ENCODE results near the gene SLC12A2. TPM values are rescaled to one million over a fixed set of nuclear protein-coding genes. Genes with fewer than 3 reads are reported as not detected.

Gene SLC12A2
- total and polyA plus RNA-seq, 2 experiments from 2014 or later: 8.1 to 21.3 TPM

DNA sequence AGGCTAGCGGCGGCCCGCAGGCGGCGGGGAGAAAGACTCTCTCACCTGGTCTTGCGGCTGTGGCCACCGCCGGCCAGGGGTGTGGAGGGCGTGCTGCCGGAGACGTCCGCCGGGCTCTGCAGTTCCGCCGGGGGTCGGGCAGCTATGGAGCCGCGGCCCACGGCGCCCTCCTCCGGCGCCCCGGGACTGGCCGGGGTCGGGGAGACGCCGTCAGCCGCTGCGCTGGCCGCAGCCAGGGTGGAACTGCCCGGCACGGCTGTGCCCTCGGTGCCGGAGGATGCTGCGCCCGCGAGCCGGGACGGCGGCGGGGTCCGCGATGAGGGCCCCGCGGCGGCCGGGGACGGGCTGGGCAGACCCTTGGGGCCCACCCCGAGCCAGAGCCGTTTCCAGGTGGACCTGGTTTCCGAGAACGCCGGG lies 253 bp downstream of the SLC12A2 start:
- peaks cover 25% of the 10 kb centered on the region for H3K27me3 ChIP-seq (ENCODE audit: insufficient read depth)
- peak overlapping the region; percentile 91 for H3K4me3 ChIP-seq
- H3F3A ChIP-seq (replicated peaks; ENCODE audit: low read depth): 0 out of 2 replicates have a peak, but pooled peaks cover 3% of the 10 kb centered on the region
- H3K4me1 Mint-ChIP-seq: peaks cover 29% of the 10 kb centered on the region; the same call in 2 of the 3 replicates
- H3K4me1 ChIP-seq (ENCODE audit: insufficient read depth): peaks cover 14% of the 10 kb centered on the region
- H3K27ac Mint-ChIP-seq: no peak overlapping the region
- H4K20me1 ChIP-seq (replicated peaks; ENCODE audit: insufficient read depth): peaks cover 28% of the 10 kb centered on the region
- peak overlapping the region; percentile 48; the same call in 2 of the 3 replicates for H3K4me3 Mint-ChIP-seq
- no peak overlapping the region; the same call in 1 of the 2 replicates for H2AFZ ChIP-seq
- H3K9me2 ChIP-seq (ENCODE audit: insufficient read depth): no peaks in the 10 kb centered on the region
- no peaks in the 10 kb centered on the region for H3K36me3 ChIP-seq (ENCODE audit: insufficient read depth)
- TF ChIP-seq ZNF331 (CRISPR knock-in tag; IDR thresholded peaks at IDR 0.05; ENCODE audit: low read depth) (no peak), STAT1 (IDR thresholded peaks at IDR 0.05; ENCODE audit: unreplicated experiment) (no peak), POLR2AphosphoS5 (IDR thresholded peaks at IDR 0.05; ENCODE audit: low read depth) (no peak; the same call in 1 of the 2 replicates), ZNF114 (CRISPR knock-in tag; IDR thresholded peaks at IDR 0.05) (no peak), CREB1 (CRISPR knock-in tag; IDR thresholded peaks at IDR 0.05; ENCODE audit: low read depth) (no peak), CTCF (conservative IDR thresholded peaks at IDR 0.05; ENCODE audit: low read depth in 2 of 2) (peak in 1 of 2 experiments; percentile 41; a peak in 2 of 4 replicates), NANOG (IDR thresholded peaks at IDR 0.05; ENCODE audit: borderline replicate concordance) (no peak)
- TF ChIP-seq, protein P1, sequence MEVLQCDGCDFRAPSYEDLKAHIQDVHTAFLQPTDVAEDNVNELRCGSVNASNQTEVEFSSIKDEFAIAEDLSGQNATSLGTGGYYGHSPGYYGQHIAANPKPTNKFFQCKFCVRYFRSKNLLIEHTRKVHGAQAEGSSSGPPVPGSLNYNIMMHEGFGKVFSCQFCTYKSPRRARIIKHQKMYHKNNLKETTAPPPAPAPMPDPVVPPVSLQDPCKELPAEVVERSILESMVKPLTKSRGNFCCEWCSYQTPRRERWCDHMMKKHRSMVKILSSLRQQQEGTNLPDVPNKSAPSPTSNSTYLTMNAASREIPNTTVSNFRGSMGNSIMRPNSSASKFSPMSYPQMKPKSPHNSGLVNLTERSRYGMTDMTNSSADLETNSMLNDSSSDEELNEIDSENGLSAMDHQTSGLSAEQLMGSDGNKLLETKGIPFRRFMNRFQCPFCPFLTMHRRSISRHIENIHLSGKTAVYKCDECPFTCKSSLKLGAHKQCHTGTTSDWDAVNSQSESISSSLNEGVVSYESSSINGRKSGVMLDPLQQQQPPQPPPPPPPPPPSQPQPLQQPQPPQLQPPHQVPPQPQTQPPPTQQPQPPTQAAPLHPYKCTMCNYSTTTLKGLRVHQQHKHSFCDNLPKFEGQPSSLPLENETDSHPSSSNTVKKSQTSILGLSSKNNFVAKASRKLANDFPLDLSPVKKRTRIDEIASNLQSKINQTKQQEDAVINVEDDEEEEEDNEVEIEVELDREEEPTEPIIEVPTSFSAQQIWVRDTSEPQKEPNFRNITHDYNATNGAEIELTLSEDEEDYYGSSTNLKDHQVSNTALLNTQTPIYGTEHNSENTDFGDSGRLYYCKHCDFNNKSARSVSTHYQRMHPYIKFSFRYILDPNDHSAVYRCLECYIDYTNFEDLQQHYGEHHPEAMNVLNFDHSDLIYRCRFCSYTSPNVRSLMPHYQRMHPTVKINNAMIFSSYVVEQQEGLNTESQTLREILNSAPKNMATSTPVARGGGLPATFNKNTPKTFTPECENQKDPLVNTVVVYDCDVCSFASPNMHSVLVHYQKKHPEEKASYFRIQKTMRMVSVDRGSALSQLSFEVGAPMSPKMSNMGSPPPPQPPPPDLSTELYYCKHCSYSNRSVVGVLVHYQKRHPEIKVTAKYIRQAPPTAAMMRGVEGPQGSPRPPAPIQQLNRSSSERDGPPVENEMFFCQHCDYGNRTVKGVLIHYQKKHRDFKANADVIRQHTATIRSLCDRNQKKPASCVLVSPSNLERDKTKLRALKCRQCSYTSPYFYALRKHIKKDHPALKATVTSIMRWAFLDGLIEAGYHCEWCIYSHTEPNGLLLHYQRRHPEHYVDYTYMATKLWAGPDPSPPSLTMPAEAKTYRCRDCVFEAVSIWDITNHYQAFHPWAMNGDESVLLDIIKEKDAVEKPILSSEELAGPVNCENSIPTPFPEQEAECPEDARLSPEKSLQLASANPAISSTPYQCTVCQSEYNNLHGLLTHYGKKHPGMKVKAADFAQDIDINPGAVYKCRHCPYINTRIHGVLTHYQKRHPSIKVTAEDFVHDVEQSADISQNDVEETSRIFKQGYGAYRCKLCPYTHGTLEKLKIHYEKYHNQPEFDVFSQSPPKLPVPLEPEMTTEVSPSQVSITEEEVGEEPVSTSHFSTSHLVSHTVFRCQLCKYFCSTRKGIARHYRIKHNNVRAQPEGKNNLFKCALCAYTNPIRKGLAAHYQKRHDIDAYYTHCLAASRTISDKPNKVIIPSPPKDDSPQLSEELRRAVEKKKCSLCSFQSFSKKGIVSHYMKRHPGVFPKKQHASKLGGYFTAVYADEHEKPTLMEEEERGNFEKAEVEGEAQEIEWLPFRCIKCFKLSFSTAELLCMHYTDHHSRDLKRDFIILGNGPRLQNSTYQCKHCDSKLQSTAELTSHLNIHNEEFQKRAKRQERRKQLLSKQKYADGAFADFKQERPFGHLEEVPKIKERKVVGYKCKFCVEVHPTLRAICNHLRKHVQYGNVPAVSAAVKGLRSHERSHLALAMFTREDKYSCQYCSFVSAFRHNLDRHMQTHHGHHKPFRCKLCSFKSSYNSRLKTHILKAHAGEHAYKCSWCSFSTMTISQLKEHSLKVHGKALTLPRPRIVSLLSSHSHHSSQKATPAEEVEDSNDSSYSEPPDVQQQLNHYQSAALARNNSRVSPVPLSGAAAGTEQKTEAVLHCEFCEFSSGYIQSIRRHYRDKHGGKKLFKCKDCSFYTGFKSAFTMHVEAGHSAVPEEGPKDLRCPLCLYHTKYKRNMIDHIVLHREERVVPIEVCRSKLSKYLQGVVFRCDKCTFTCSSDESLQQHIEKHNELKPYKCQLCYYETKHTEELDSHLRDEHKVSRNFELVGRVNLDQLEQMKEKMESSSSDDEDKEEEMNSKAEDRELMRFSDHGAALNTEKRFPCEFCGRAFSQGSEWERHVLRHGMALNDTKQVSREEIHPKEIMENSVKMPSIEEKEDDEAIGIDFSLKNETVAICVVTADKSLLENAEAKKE (CRISPR knock-in tag; IDR thresholded peaks at IDR 0.05): no peak
- ATAC-seq (peak; percentile 36), DNase-seq (ENCODE audit: low spot score) (peak; percentile 56)
- H3K79me2 ChIP-seq (replicated peaks; ENCODE audit: insufficient read depth): peaks cover 36% of the 10 kb centered on the region
- no peaks in the 10 kb centered on the region for H3K9me3 Mint-ChIP-seq
- peaks cover 23% of the 10 kb centered on the region for H3K27me3 Mint-ChIP-seq (ENCODE audit: insufficient read depth, low read depth, poor library complexity)
- H3K36me3 Mint-ChIP-seq (ENCODE audit: low read depth): no peaks in the 10 kb centered on the region
- H3K27ac ChIP-seq (ENCODE audit: low read depth): no peak overlapping the region
- peak overlapping the region; percentile 96 for H3K4me2 ChIP-seq

Data from GM23338 (cell line).